Tibial artery (tissue), 4 donors: ENCODE data around the gene GDF15.

Source experiments
- DNase-seq, 2 donors: peaks; one replicate each; pipeline ENCODE4 v3.0.0-alpha.2; 2019
- H3K27ac ChIP-seq, 2 donors: fragments of 200-600 bp; sonication (generic) in 1 of 2; 1 replicate in 1 of 2; 2 replicates in 1 of 2; pipeline ENCODE4 v1.5.1; 2018 to 2019; ENCODE audit warnings: mild to moderate bottlenecking in 1 of 2
- H3K27me3 ChIP-seq, 2 donors: fragments of 200-600 bp; sonication (generic) in 1 of 2; one replicate each; pipeline versions ENCODE4 v1.5.1 to v1.6.0; 2016 to 2019
- H3K36me3 ChIP-seq, 3 donors: fragments of 200-600 bp; sonication (generic) in 2 of 3; one replicate each; pipeline ENCODE4 v1.5.1; 2016 to 2019; ENCODE audit warnings: mild to moderate bottlenecking in 2 of 3
- H3K4me1 ChIP-seq, 4 donors: fragments of 200-600 bp; sonication (generic) in 2 of 4; 1 replicate in 3 of 4; 2 replicates in 1 of 4; pipeline ENCODE4 v1.5.1; 2016 to 2019
- H3K4me3 ChIP-seq, 2 donors: fragments of 200-600 bp; sonication (generic) in 1 of 2; 1 replicate in 1 of 2; 2 replicates in 1 of 2; pipeline ENCODE4 v1.5.1; 2018 to 2019; ENCODE audit warnings: mild to moderate bottlenecking in 2 of 2
- H3K9me3 ChIP-seq, 3 donors: fragments of 200-600 bp; sonication (generic) in 1 of 3; one replicate each; pipeline ENCODE4 v1.5.1; 2016 to 2019
- CTCF ChIP-seq, 2 experiments: fragments of 200-600 bp in 1 of 2; fragments of 450-650 bp in 1 of 2; IDR thresholded peaks; one replicate each; pipeline ENCODE4 v1.5.1; 2017 to 2019; ENCODE audit warnings: antibody characterized with exemption in 2 of 2, mild to moderate bottlenecking in 1 of 2, moderate library complexity in 1 of 2
- intact Hi-C: fragments of 100-400 bp; cut with DNase I; formaldehyde crosslinking; loops from one replicate; pipeline ENCODE4 v1.15.0; 2023; ENCODE audit warnings: low total_unique reads

Gene GDF15

GRCh38 chr19:18340990-18341868 is 44.7 kb upstream of the GDF15 start:
- DNase-seq: peak; percentile 52 to 82
- H3K27me3 ChIP-seq: no peaks in the 10 kb centered on the region
- intact Hi-C loops: no loop called here
- peaks cover 0 to 17% (median 0%) of the 10 kb centered on the region in 3 donors for H3K36me3 ChIP-seq
- peak overlapping the region; percentile 69 to 80 for H3K4me3 ChIP-seq
- H3K4me1 ChIP-seq: peaks cover 0 to 20% (median 13%) of the 10 kb centered on the region in 4 donors
- TF ChIP-seq CTCF (IDR thresholded peaks at IDR 0.05): no peak
- peak overlapping the region; percentile 76 to 81 for H3K27ac ChIP-seq
- no peaks in the 10 kb centered on the region for H3K9me3 ChIP-seq

GRCh38 chr19:18342090-18342632 is 43.8 kb upstream of the GDF15 start:
- peaks cover 0 to 20% (median 13%) of the 10 kb centered on the region in 4 donors for H3K4me1 ChIP-seq

GRCh38 chr19:18344582-18344950 is 41.4 kb upstream of the GDF15 start:
- Histone ChIP-seq H3K9me3 (no peaks in the 10 kb centered on the region), H3K36me3 (peaks cover 0 to 27% (median 0%) of the 10 kb centered on the region in 3 donors), H3K27ac (no peak overlapping the region), H3K4me3 (no peak overlapping the region), H3K27me3 (no peaks in the 10 kb centered on the region), H3K4me1 (peaks cover 0 to 20% (median 12%) of the 10 kb centered on the region in 4 donors)
- DNase-seq: no peak
- TF ChIP-seq CTCF (IDR thresholded peaks at IDR 0.05): no peak
- intact Hi-C loops: no loop called here

More at GRCh38 chr19:18342090-18342632, 43.8 kb upstream of the GDF15 start:
- intact Hi-C loops: no loop called here
- Histone ChIP-seq H3K9me3 (no peaks in the 10 kb centered on the region), H3K4me3 (no peak overlapping the region), H3K27ac (no peak overlapping the region), H3K27me3 (no peaks in the 10 kb centered on the region), H3K36me3 (peaks cover 0 to 17% (median 0%) of the 10 kb centered on the region in 3 donors)
- TF ChIP-seq CTCF (IDR thresholded peaks at IDR 0.05): no peak
- no peak for DNase-seq

- no peak for TF ChIP-seq CTCF (IDR thresholded peaks at IDR 0.05)
- H3K4me3 ChIP-seq: no peak overlapping the region
- peaks cover 0 to 13% (median 5%) of the 10 kb centered on the region in 4 donors for H3K4me1 ChIP-seq
- H3K27me3 ChIP-seq: no peaks in the 10 kb centered on the region
- peaks cover 0 to 27% (median 0%) of the 10 kb centered on the region in 3 donors for H3K36me3 ChIP-seq
- intact Hi-C loops: loop anchor here (5.0 kb wide), 1 partner anchor 62 kb away; no protein-coding TSS in a partner anchor
- H3K27ac ChIP-seq: no peak overlapping the region
- no peaks in the 10 kb centered on the region for H3K9me3 ChIP-seq
- no peak for DNase-seq
Measured at GRCh38 chr19:18345296-18345695, 40.7 kb upstream of the GDF15 start.

GRCh38 chr19:18346091-18346490 is 39.9 kb upstream of the GDF15 start:
- intact Hi-C loops: loop anchor here (5.0 kb wide), 1 partner anchor 61 kb away; no protein-coding TSS in a partner anchor
- H3K9me3 ChIP-seq: no peaks in the 10 kb centered on the region
- TF ChIP-seq CTCF (IDR thresholded peaks at IDR 0.05): no peak
- peaks cover 0 to 27% (median 0%) of the 10 kb centered on the region in 3 donors for H3K36me3 ChIP-seq
- H3K27ac ChIP-seq: no peak overlapping the region
- no peaks in the 10 kb centered on the region for H3K27me3 ChIP-seq
- DNase-seq: no peak
- H3K4me3 ChIP-seq: no peak overlapping the region
- peaks cover 0 to 11% (median 3%) of the 10 kb centered on the region in 4 donors for H3K4me1 ChIP-seq
